ENCODE data around the gene NEUROD6.

DNA sequence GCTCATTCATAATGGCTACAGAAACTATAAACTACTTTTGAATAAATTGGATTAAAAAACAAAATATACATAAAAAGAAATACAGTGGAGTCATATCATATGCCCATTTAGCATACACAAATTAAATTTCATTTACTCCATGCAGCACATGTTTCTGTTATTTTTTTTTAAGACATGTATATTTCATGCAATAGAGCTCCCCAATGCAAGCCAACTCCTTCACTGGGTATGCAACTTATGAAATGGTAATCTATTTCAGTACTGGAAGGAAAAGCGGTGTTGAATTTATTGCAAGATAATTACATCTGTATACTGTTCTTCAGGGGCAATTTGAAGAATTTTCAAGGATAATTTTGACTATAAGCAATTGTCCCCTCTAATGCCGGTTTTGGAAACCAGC lies 49.9 kb downstream of the NEUROD6 start:
- TF ChIP-seq, protein P1, sequence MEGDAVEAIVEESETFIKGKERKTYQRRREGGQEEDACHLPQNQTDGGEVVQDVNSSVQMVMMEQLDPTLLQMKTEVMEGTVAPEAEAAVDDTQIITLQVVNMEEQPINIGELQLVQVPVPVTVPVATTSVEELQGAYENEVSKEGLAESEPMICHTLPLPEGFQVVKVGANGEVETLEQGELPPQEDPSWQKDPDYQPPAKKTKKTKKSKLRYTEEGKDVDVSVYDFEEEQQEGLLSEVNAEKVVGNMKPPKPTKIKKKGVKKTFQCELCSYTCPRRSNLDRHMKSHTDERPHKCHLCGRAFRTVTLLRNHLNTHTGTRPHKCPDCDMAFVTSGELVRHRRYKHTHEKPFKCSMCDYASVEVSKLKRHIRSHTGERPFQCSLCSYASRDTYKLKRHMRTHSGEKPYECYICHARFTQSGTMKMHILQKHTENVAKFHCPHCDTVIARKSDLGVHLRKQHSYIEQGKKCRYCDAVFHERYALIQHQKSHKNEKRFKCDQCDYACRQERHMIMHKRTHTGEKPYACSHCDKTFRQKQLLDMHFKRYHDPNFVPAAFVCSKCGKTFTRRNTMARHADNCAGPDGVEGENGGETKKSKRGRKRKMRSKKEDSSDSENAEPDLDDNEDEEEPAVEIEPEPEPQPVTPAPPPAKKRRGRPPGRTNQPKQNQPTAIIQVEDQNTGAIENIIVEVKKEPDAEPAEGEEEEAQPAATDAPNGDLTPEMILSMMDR (IDR thresholded peaks at IDR 0.05 in 8 of 11, conservative IDR thresholded peaks at IDR 0.05 in 3 of 11) = no peak
- TF ChIP-seq POLR2A (IDR thresholded peaks at IDR 0.05) = no peak
